ENCODE data around the gene PTPN22. TPM values are rescaled to one million over a fixed set of nuclear protein-coding genes. Genes with fewer than 3 reads are reported as not detected.

PTPN22 gene
- total RNA-seq, 1 donor from 2014 or later, result 7.4 TPM

GRCh38 chr1:113836534-113836933, 35.0 kb downstream of the PTPN22 start:
- H3K27me3 ChIP-seq, result no peaks in the 10 kb centered on the region
- no peak for DNase-seq (ENCODE audit: extremely low spot score in 2 of 2)
- H3K9me3 ChIP-seq, result no peaks in the 10 kb centered on the region
- no peaks in the 10 kb centered on the region for H3K36me3 ChIP-seq
- no peak overlapping the region for H3K27ac ChIP-seq
- no peaks in the 10 kb centered on the region for H3K4me1 ChIP-seq
- TF ChIP-seq CTCF (IDR thresholded peaks at IDR 0.05), result no peak
- TF ChIP-seq POLR2A (IDR thresholded peaks at IDR 0.05), result no peak
- TF ChIP-seq POLR2AphosphoS5 (IDR thresholded peaks at IDR 0.05; ENCODE audit: insufficient read depth in 1 of 2, low read depth in 1 of 2), result no peak
- intact Hi-C loops (cut with DNase I), result loop anchor here (10.0 kb wide), 2 partner anchors 68 to 138 kb away; partner anchors contain the start of genes AP4B1, DCLRE1B and OLFML3
- no peak overlapping the region for H3K4me3 ChIP-seq

GRCh38 chr1:113835686-113836290, 35.7 kb downstream of the PTPN22 start:
- TF ChIP-seq POLR2AphosphoS5 (IDR thresholded peaks at IDR 0.05; ENCODE audit: insufficient read depth in 1 of 2, low read depth in 1 of 2) (peak in 1 of 2 donors; percentile 30), CTCF (IDR thresholded peaks at IDR 0.05) (peak; percentile 42 to 71 (median 44)), POLR2A (IDR thresholded peaks at IDR 0.05) (no peak)
- Histone ChIP-seq H3K4me1 (no peaks in the 10 kb centered on the region), H3K4me3 (no peak overlapping the region), H3K27ac (no peak overlapping the region), H3K27me3 (no peaks in the 10 kb centered on the region), H3K9me3 (no peaks in the 10 kb centered on the region), H3K36me3 (no peaks in the 10 kb centered on the region)
- no peak for DNase-seq (ENCODE audit: extremely low spot score in 2 of 2)
- intact Hi-C loops (cut with DNase I), result loop anchor here (10.0 kb wide), 2 partner anchors 69 to 139 kb away; partner anchors contain the start of genes AP4B1, DCLRE1B and OLFML3

- TF ChIP-seq POLR2AphosphoS5 (IDR thresholded peaks at IDR 0.05; ENCODE audit: insufficient read depth in 1 of 2, low read depth in 1 of 2) (no peak), POLR2A (IDR thresholded peaks at IDR 0.05) (no peak), CTCF (IDR thresholded peaks at IDR 0.05) (no peak)
- no peak overlapping the region for H3K27ac ChIP-seq
- no peaks in the 10 kb centered on the region for H3K36me3 ChIP-seq
- H3K4me1 ChIP-seq, result no peaks in the 10 kb centered on the region
- no peaks in the 10 kb centered on the region for H3K9me3 ChIP-seq
- no peak overlapping the region for H3K4me3 ChIP-seq
- no peaks in the 10 kb centered on the region for H3K27me3 ChIP-seq
- no peak for DNase-seq (ENCODE audit: extremely low spot score in 2 of 2)
- intact Hi-C loops (cut with DNase I), result loop anchor here (10.0 kb wide), 2 partner anchors 70 to 140 kb away; partner anchors contain the start of genes AP4B1, DCLRE1B and OLFML3
Observed at GRCh38 chr1:113834716-113835115, 36.8 kb downstream of the PTPN22 start.

GRCh38 chr1:113830039-113830438, 41.5 kb downstream of the PTPN22 start:
- intact Hi-C loops (cut with DNase I), result loop anchor here (10.0 kb wide), 2 partner anchors 75 to 145 kb away; partner anchors contain the start of genes AP4B1, DCLRE1B and OLFML3
- TF ChIP-seq POLR2A (IDR thresholded peaks at IDR 0.05) (no peak), CTCF (IDR thresholded peaks at IDR 0.05) (no peak), POLR2AphosphoS5 (IDR thresholded peaks at IDR 0.05; ENCODE audit: insufficient read depth in 1 of 2, low read depth in 1 of 2) (no peak)
- Histone ChIP-seq H3K36me3 (no peaks in the 10 kb centered on the region), H3K9me3 (no peaks in the 10 kb centered on the region), H3K4me1 (no peaks in the 10 kb centered on the region), H3K4me3 (no peak overlapping the region), H3K27me3 (no peaks in the 10 kb centered on the region), H3K27ac (no peak overlapping the region)
- DNase-seq (ENCODE audit: extremely low spot score in 2 of 2), result no peak

- intact Hi-C loops (cut with DNase I), result no loop called here
- Histone ChIP-seq H3K27ac (no peak overlapping the region), H3K4me1 (no peaks in the 10 kb centered on the region), H3K27me3 (no peaks in the 10 kb centered on the region), H3K36me3 (no peaks in the 10 kb centered on the region), H3K4me3 (no peak overlapping the region), H3K9me3 (no peaks in the 10 kb centered on the region)
- TF ChIP-seq CTCF (IDR thresholded peaks at IDR 0.05) (no peak), POLR2AphosphoS5 (IDR thresholded peaks at IDR 0.05; ENCODE audit: insufficient read depth in 1 of 2, low read depth in 1 of 2) (no peak), POLR2A (IDR thresholded peaks at IDR 0.05) (no peak)
- no peak for DNase-seq (ENCODE audit: extremely low spot score in 2 of 2)
Observed at GRCh38 chr1:113821916-113822315, 49.6 kb downstream of the PTPN22 start.
